Keratinocyte (primary cell): ENCODE measurements around the gene ENTHD1. TPM values are rescaled to one million over a fixed set of nuclear protein-coding genes. Genes with fewer than 3 reads are reported as not detected.

ENCODE experiments used
- DNase-seq: peaks from one replicate; pipeline ENCODE4 v3.0.0-alpha.2; 2011; ENCODE audit warnings: low read depth, missing footprints, low spot score
- FAIRE-seq: peaks from 2 replicates; lab custom pipeline; 2011; peaks lifted over from hg19 to GRCh38; lab: Jason Lieb, UNC
- H2AFZ ChIP-seq: 2 replicates; pipeline ENCODE4 v1.6.0; 2012; ENCODE audit warnings: low read length, control low read depth, inconsistent platforms; ENCODE audit not compliant: control insufficient read depth
- H3K27ac ChIP-seq: 2 replicates; pipeline ENCODE4 v1.5.1; 2011; ENCODE audit warnings: low read length; ENCODE audit not compliant: control insufficient read depth, insufficient read depth
- H3K27me3 ChIP-seq: 3 replicates; pipeline ENCODE4 v1.6.0; 2011; ENCODE audit warnings: low read length; ENCODE audit not compliant: control insufficient read depth, insufficient read depth; ENCODE audit errors: extremely low read depth
- H3K36me3 ChIP-seq, 2 experiments: 2 replicates in 1 of 2; 3 replicates in 1 of 2; pipeline ENCODE4 v1.5.1; 2011; ENCODE audit warnings: low read length in 2 of 2, mild to moderate bottlenecking in 1 of 2; ENCODE audit not compliant: control insufficient read depth in 2 of 2, insufficient read depth in 2 of 2; ENCODE audit errors: extremely low read depth in 1 of 2
- H3K4me1 ChIP-seq: 3 replicates; pipeline ENCODE4 v1.5.1; 2011; ENCODE audit warnings: low read length; ENCODE audit not compliant: control insufficient read depth, insufficient read depth; ENCODE audit errors: extremely low read depth
- H3K4me2 ChIP-seq: 3 replicates; pipeline ENCODE4 v1.6.0; 2011; ENCODE audit warnings: low read depth, low read length; ENCODE audit not compliant: control insufficient read depth, insufficient read depth; ENCODE audit errors: extremely low read depth
- H3K4me3 ChIP-seq, 3 experiments: fragments of 200-600 bp in 1 of 3; sonication (generic) in 1 of 3; 2 replicates in 2 of 3; 3 replicates in 1 of 3; pipeline ENCODE4 v1.5.1; 2011 to 2016; ENCODE audit warnings: low read length in 3 of 3, mild to moderate bottlenecking in 3 of 3, control low read depth in 2 of 3, inconsistent platforms in 1 of 3, low read depth in 1 of 3, mixed read lengths in 1 of 3, mixed run types in 1 of 3, moderate library complexity in 1 of 3; ENCODE audit not compliant: control insufficient read depth in 2 of 3, insufficient read depth in 2 of 3; ENCODE audit errors: extremely low read depth in 1 of 3
- H3K79me2 ChIP-seq: 2 replicates; pipeline ENCODE4 v1.6.0; 2012; ENCODE audit warnings: low read length; ENCODE audit not compliant: control insufficient read depth, insufficient read depth
- H3K9ac ChIP-seq: 3 replicates; pipeline ENCODE4 v1.6.0; 2011; ENCODE audit warnings: low read length; ENCODE audit not compliant: control insufficient read depth, insufficient read depth; ENCODE audit errors: extremely low read depth
- H3K9me1 ChIP-seq: 3 replicates; pipeline ENCODE4 v1.6.0; 2011; ENCODE audit warnings: low read length; ENCODE audit not compliant: control insufficient read depth, insufficient read depth; ENCODE audit errors: extremely low read depth
- H3K9me3 ChIP-seq: 2 replicates; pipeline ENCODE4 v1.5.1; 2012; ENCODE audit warnings: low read depth, low read length; ENCODE audit not compliant: control insufficient read depth
- H4K20me1 ChIP-seq: 3 replicates; pipeline ENCODE4 v1.6.0; 2011; ENCODE audit warnings: low read length; ENCODE audit not compliant: control insufficient read depth, insufficient read depth; ENCODE audit errors: extremely low read depth
- EZH2 ChIP-seq: IDR thresholded peaks from one replicate; pipeline ENCODE4 v1.6.1; 2012; ENCODE audit warnings: inconsistent platforms, mild to moderate bottlenecking, low read length, moderate library complexity
- dilution Hi-C: fragments of 300-500 bp; cut with MboI; formaldehyde crosslinking; loops from one replicate; pipeline ENCODE4 v1.7.0; 2020; ENCODE audit warnings: low sequenced_read_pairs; ENCODE audit not compliant: extremely low pct_ligation_motif_present
- polyA plus RNA-seq, 5 experiments: library from polyadenylated mRNA; depleted of rRNA in 3 of 5; stranded (reverse) in 3 of 5; stranded (forward) in 1 of 5; unstranded in 1 of 5; fragments of >200 nt; gene quantifications; 1 replicate in 1 of 5; 2 replicates in 3 of 5; 3 replicates in 1 of 5; pipeline versions ENCODE4 v1.2.1 to v1.2.3, GENCODE V29; 2011 to 2012; ENCODE audit warnings: missing spikeins in 2 of 5, low read depth in 1 of 5, low replicate concordance in 1 of 5
- TF ChIP-seq, protein P1 (sequence below), 3 experiments: IDR thresholded peaks in 1 of 3; conservative IDR thresholded peaks in 1 of 3; optimal IDR thresholded peaks in 1 of 3; 2 replicates in 2 of 3; 3 replicates in 1 of 3; pipeline versions ENCODE3 to v1.5.1; 2011; ENCODE audit warnings: low read length in 3 of 3, mild to moderate bottlenecking in 3 of 3, moderate library complexity in 2 of 3, control low read depth in 1 of 3, inconsistent platforms in 1 of 3; ENCODE audit not compliant: insufficient read depth in 2 of 3; ENCODE audit errors: extremely low read depth in 1 of 3

The ENTHD1 gene
- polyA plus RNA-seq, 1 donor (not counting 4 experiments of a cell fraction or from before 2014, with no cell fraction given), result not detected

DNA sequence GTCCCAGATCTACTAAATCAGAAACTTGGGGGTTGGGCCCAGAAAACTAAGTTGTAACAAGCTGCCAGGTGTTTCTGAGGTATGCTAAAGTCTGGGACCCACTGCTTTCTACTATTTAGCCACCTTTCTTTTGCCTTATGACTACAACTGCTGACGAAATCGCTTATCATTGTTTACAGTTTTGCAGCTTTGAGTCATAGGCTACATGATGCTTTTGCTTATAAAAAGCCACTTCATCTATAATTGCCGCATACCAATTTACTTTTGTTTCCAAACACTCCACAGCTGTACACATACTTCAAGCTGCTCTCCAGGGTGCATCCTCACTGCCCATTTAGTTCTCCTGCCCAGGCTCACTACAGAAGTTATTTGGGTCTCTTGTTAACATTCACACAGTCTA, 144.7 kb downstream of the ENTHD1 start:
- no peak for TF ChIP-seq EZH2
- TF ChIP-seq, protein P1, sequence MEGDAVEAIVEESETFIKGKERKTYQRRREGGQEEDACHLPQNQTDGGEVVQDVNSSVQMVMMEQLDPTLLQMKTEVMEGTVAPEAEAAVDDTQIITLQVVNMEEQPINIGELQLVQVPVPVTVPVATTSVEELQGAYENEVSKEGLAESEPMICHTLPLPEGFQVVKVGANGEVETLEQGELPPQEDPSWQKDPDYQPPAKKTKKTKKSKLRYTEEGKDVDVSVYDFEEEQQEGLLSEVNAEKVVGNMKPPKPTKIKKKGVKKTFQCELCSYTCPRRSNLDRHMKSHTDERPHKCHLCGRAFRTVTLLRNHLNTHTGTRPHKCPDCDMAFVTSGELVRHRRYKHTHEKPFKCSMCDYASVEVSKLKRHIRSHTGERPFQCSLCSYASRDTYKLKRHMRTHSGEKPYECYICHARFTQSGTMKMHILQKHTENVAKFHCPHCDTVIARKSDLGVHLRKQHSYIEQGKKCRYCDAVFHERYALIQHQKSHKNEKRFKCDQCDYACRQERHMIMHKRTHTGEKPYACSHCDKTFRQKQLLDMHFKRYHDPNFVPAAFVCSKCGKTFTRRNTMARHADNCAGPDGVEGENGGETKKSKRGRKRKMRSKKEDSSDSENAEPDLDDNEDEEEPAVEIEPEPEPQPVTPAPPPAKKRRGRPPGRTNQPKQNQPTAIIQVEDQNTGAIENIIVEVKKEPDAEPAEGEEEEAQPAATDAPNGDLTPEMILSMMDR (optimal IDR thresholded peaks at IDR 0.05 in 1 of 3, IDR thresholded peaks at IDR 0.05 in 1 of 3, conservative IDR thresholded peaks at IDR 0.05 in 1 of 3; ENCODE audit: extremely low read depth in 1 of 3, insufficient read depth in 2 of 3, low read length in 3 of 3), result no peak
- H3K4me1 ChIP-seq, result no peaks in the 10 kb centered on the region
- no peak overlapping the region for H3K4me3 ChIP-seq
- FAIRE-seq (no peak), DNase-seq (no peak)
- H3K79me2 ChIP-seq, result no peaks in the 10 kb centered on the region
- H2AFZ ChIP-seq, result no peak overlapping the region
- no peaks in the 10 kb centered on the region for H3K36me3 ChIP-seq
- peaks cover 9% of the 10 kb centered on the region for H3K27me3 ChIP-seq
- no peak overlapping the region for H3K9ac ChIP-seq
- no peak overlapping the region for H3K4me2 ChIP-seq
- dilution Hi-C loops, result no loop called here
- H3K9me1 ChIP-seq, result no peaks in the 10 kb centered on the region
- H3K27ac ChIP-seq, result no peak overlapping the region
- H4K20me1 ChIP-seq, result no peaks in the 10 kb centered on the region
- no peaks in the 10 kb centered on the region for H3K9me3 ChIP-seq

DNA sequence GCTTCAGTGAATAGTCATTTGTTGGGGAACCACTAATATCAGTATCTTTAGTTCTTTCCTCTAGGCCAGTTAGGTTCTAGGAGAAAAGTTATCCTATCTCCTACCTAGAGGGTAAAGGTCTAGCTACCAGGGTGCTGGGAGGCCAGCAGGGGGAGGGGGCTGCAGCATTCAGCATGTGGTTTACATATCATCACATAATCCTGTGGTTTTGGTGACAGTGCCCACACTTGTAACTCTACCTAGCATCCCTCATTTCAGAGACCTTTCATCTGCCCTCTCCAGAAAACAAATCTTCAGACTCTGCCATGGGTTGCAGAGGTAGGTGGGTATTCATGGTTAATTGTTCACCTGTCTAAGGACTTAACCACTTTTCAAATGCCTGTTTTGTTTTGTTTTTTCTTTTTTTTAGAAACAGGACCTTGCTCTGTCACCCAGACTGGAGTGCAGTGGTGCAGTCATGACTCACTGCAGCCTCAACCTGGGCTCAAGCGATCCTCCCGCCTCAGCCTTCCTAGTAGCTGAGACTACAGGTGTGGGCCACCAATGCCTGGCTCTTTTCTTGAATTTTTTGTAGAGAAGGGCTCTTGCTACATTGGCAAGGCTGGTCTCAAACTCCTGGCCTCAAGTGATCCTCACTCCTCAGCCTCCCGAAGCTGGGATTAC, 146.8 kb downstream of the ENTHD1 start:
- Histone ChIP-seq H3K36me3 (no peaks in the 10 kb centered on the region), H2AFZ (no peak overlapping the region), H4K20me1 (no peaks in the 10 kb centered on the region), H3K4me1 (no peaks in the 10 kb centered on the region), H3K9ac (no peak overlapping the region), H3K27ac (no peak overlapping the region), H3K27me3 (peaks cover 14% of the 10 kb centered on the region), H3K4me2 (no peak overlapping the region), H3K9me3 (no peaks in the 10 kb centered on the region), H3K79me2 (no peaks in the 10 kb centered on the region), H3K4me3 (no peak overlapping the region), H3K9me1 (no peaks in the 10 kb centered on the region)
- TF ChIP-seq EZH2, result no peak
- TF ChIP-seq, protein P1 (optimal IDR thresholded peaks at IDR 0.05 in 1 of 3, IDR thresholded peaks at IDR 0.05 in 1 of 3, conservative IDR thresholded peaks at IDR 0.05 in 1 of 3; ENCODE audit: extremely low read depth in 1 of 3, insufficient read depth in 2 of 3, low read length in 3 of 3), result no peak
- FAIRE-seq (no peak), DNase-seq (no peak)
- dilution Hi-C loops, result no loop called here
